GM23248 (cell line): ENCODE measurements around the gene HABP2. TPM values are rescaled to one million over a fixed set of nuclear protein-coding genes. Genes with fewer than 3 reads are reported as not detected.

Experiments used
- DNase-seq: peaks from one replicate; pipeline ENCODE4 v3.0.0-alpha.2; 2015
- H2AFZ ChIP-seq: fragments of 200-600 bp; sonication (generic); 2 replicates; pipeline ENCODE4 v1.6.1; 2016; ENCODE audit warnings: antibody characterized with exemption
- H3F3A ChIP-seq: fragments of 200-600 bp; sonication (generic); 2 replicates; pipeline ENCODE4 v1.6.1; 2016; ENCODE audit warnings: mild to moderate bottlenecking, antibody characterized with exemption, mixed run types; ENCODE audit not compliant: insufficient read depth
- H3K27ac ChIP-seq: fragments of 200-600 bp; sonication (generic); 2 replicates; pipeline ENCODE4 v1.5.1; 2016; ENCODE audit warnings: mild to moderate bottlenecking
- H3K27me3 ChIP-seq: fragments of 200-600 bp; sonication (generic); replicated peaks from 2 replicates; pipeline ENCODE4 v1.6.1; 2016; ENCODE audit warnings: mild to moderate bottlenecking; ENCODE audit not compliant: insufficient read depth
- H3K36me3 ChIP-seq: fragments of 200-600 bp; sonication (generic); 2 replicates; pipeline ENCODE4 v1.6.1; 2016; ENCODE audit warnings: low read depth, mild to moderate bottlenecking
- H3K4me1 ChIP-seq: fragments of 200-600 bp; sonication (generic); 2 replicates; pipeline ENCODE4 v1.6.1; 2016; ENCODE audit warnings: mild to moderate bottlenecking; ENCODE audit not compliant: insufficient read depth
- H3K4me2 ChIP-seq: fragments of 200-600 bp; sonication (generic); one replicate; pipeline ENCODE4 v1.6.1; 2016; ENCODE audit warnings: mild to moderate bottlenecking; ENCODE audit not compliant: unreplicated experiment
- H3K4me3 ChIP-seq: fragments of 200-600 bp; sonication (generic); 2 replicates; pipeline ENCODE4 v1.5.1; 2016; ENCODE audit warnings: mild to moderate bottlenecking
- H3K79me2 ChIP-seq: fragments of 200-600 bp; sonication (generic); 2 replicates; pipeline ENCODE4 v1.6.1; 2016; ENCODE audit warnings: mild to moderate bottlenecking; ENCODE audit not compliant: insufficient read depth
- H3K9ac ChIP-seq: fragments of 200-600 bp; sonication (generic); 2 replicates; pipeline ENCODE4 v1.6.1; 2016; ENCODE audit warnings: mild to moderate bottlenecking
- H3K9me2 ChIP-seq: fragments of 200-600 bp; sonication (generic); 2 replicates; pipeline ENCODE4 v1.6.1; 2016; ENCODE audit warnings: mixed run types, mild to moderate bottlenecking, moderate library complexity; ENCODE audit not compliant: insufficient read depth
- H3K9me3 ChIP-seq: fragments of 200-600 bp; sonication (generic); one replicate; pipeline ENCODE4 v1.6.1; 2017; ENCODE audit warnings: low read depth
- H4K20me1 ChIP-seq: fragments of 200-600 bp; sonication (generic); 2 replicates; pipeline ENCODE4 v1.6.0; 2016; ENCODE audit not compliant: insufficient read depth
- EZH2 ChIP-seq: fragments of 200-600 bp; sonication (generic); IDR thresholded peaks from 2 replicates; pipeline ENCODE4 v1.6.1; 2018; ENCODE audit warnings: antibody characterized with exemption, mild to moderate bottlenecking; ENCODE audit not compliant: insufficient read depth, poor library complexity, severe bottlenecking
- EZH2phosphoT487 ChIP-seq: fragments of 200-600 bp; sonication (generic); IDR thresholded peaks from 2 replicates; pipeline ENCODE4 v1.6.1; 2018; ENCODE audit warnings: antibody characterized with exemption, moderate library complexity, mild to moderate bottlenecking, low read depth; ENCODE audit not compliant: insufficient read depth
- WGBS, 2 experiments: methylation state at CpG; one replicate each; pipeline ENCODE4 v1.1.6; 2015 to 2017; ENCODE audit warnings: low lambda C conversion rate in 2 of 2, low coverage in 1 of 2; ENCODE audit errors: missing lambda C conversion rate in 2 of 2; 5-methylcytosine and 5-hydroxymethylcytosine counted together
- in situ Hi-C: fragments of 300-500 bp; cut with MboI; formaldehyde crosslinking; loops from 2 replicates; pipeline ENCODE4 v1.15.0; 2020
- polyA plus RNA-seq: library from polyadenylated mRNA; unstranded; fragments of >200 nt; fragmentation: Nextera tagmentation; extraction: Ambion mirVana; gene quantifications from 2 replicates; pipeline ENCODE4 v1.2.1, GENCODE V29; 2016
- total RNA-seq: library from RNA; depleted of rRNA; stranded (reverse); fragments of >200 nt; shearing (Covaris generic); gene quantifications from 2 replicates; pipeline ENCODE4 v1.2.3, GENCODE V29; 2014

HABP2 gene
- total and polyA plus RNA-seq, 2 experiments from 2014 or later, result not detected

- in situ Hi-C loops, result no loop called here
- no peaks in the 10 kb centered on the region for H3K79me2 ChIP-seq
- H3K36me3 ChIP-seq, result no peaks in the 10 kb centered on the region
- H3K9ac ChIP-seq, result no peak overlapping the region
- no peak overlapping the region for H3K27ac ChIP-seq
- no peak overlapping the region for H3K4me2 ChIP-seq
- H3K9me3 ChIP-seq, result no peaks in the 10 kb centered on the region
- no peaks in the 10 kb centered on the region for H3K4me1 ChIP-seq
- H3F3A ChIP-seq, result no peaks in the 10 kb centered on the region
- WGBS, 2 experiments, result 35% methylated on average over 13 of the region's 13 CpGs
- no peak overlapping the region for H2AFZ ChIP-seq
- H3K4me3 ChIP-seq, result no peak overlapping the region
- no peak for TF ChIP-seq EZH2phosphoT487
- TF ChIP-seq EZH2, result no peak
- H3K27me3 ChIP-seq, result peaks cover 9% of the 10 kb centered on the region
- H3K9me2 ChIP-seq, result no peaks in the 10 kb centered on the region
- H4K20me1 ChIP-seq, result no peaks in the 10 kb centered on the region
- DNase-seq, result no peak
Observed at GRCh38 chr10:113605268-113605978, 52.6 kb downstream of the HABP2 start.

GRCh38 chr10:113609704-113610108 lies 56.9 kb downstream of the HABP2 start:
- H3K9me3 ChIP-seq, result no peaks in the 10 kb centered on the region
- no peak overlapping the region for H2AFZ ChIP-seq
- H3K9me2 ChIP-seq, result no peaks in the 10 kb centered on the region
- no peak overlapping the region for H3K9ac ChIP-seq
- peak; percentile 16 for DNase-seq
- H3K79me2 ChIP-seq, result no peaks in the 10 kb centered on the region
- no peaks in the 10 kb centered on the region for H3F3A ChIP-seq
- H3K27ac ChIP-seq, result no peak overlapping the region
- no peaks in the 10 kb centered on the region for H3K4me1 ChIP-seq
- H3K4me2 ChIP-seq, result no peak overlapping the region
- no peak overlapping the region for H3K4me3 ChIP-seq
- WGBS, 2 experiments, result 84% methylated on average over 4 of the region's 4 CpGs
- no peaks in the 10 kb centered on the region for H4K20me1 ChIP-seq
- in situ Hi-C loops, result no loop called here
- H3K36me3 ChIP-seq, result no peaks in the 10 kb centered on the region
- peaks cover 20% of the 10 kb centered on the region for H3K27me3 ChIP-seq
- TF ChIP-seq EZH2, result no peak
- TF ChIP-seq EZH2phosphoT487, result no peak

GRCh38 chr10:113610631-113611601 lies 58.1 kb downstream of the HABP2 start:
- H2AFZ ChIP-seq, result no peak overlapping the region
- no peak overlapping the region for H3K9ac ChIP-seq
- DNase-seq, result no peak
- H3K4me2 ChIP-seq, result no peak overlapping the region
- no peaks in the 10 kb centered on the region for H3K9me2 ChIP-seq
- H3K36me3 ChIP-seq, result no peaks in the 10 kb centered on the region
- no peak overlapping the region for H3K4me3 ChIP-seq
- H3K27ac ChIP-seq, result no peak overlapping the region
- no peak for TF ChIP-seq EZH2
- TF ChIP-seq EZH2phosphoT487, result no peak
- H3K79me2 ChIP-seq, result no peaks in the 10 kb centered on the region
- no peaks in the 10 kb centered on the region for H4K20me1 ChIP-seq
- H3F3A ChIP-seq, result no peaks in the 10 kb centered on the region
- in situ Hi-C loops, result no loop called here
- no peaks in the 10 kb centered on the region for H3K9me3 ChIP-seq
- 48% methylated on average over 25 to 26 of the region's 26 CpGs for WGBS, 2 experiments
- H3K27me3 ChIP-seq, result peaks cover 24% of the 10 kb centered on the region
- H3K4me1 ChIP-seq, result no peaks in the 10 kb centered on the region

- Histone ChIP-seq H3K4me3 (no peak overlapping the region), H3K9me2 (no peaks in the 10 kb centered on the region), H2AFZ (no peak overlapping the region), H3K9me3 (no peaks in the 10 kb centered on the region), H3K9ac (no peak overlapping the region), H3K36me3 (no peaks in the 10 kb centered on the region), H3F3A (no peaks in the 10 kb centered on the region), H3K27ac (no peak overlapping the region), H4K20me1 (no peaks in the 10 kb centered on the region), H3K4me2 (no peak overlapping the region), H3K27me3 (peaks cover 35% of the 10 kb centered on the region), H3K4me1 (no peaks in the 10 kb centered on the region), H3K79me2 (no peaks in the 10 kb centered on the region)
- WGBS, 2 experiments, result 52 to 66% methylated on average over 3 of the region's 3 CpGs
- DNase-seq, result no peak
- TF ChIP-seq EZH2phosphoT487, result no peak
- no peak for TF ChIP-seq EZH2
- in situ Hi-C loops, result no loop called here
Observed at GRCh38 chr10:113612154-113612553, 59.3 kb downstream of the HABP2 start.
